Activated naive CD4-positive, alpha-beta T cell treated with anti-CD3 and anti-CD28 coated beads, Interleukin-2, amount 10 ng/mL, durations not matched to agents 7 days and 5 days (primary cell): Measurements from ENCODE around the gene DSCAM.

Experiments used
- CTCF ChIA-PET: fragments of 350-600 bp; sonication (Branson Sonifier 250); formaldehyde crosslinking; loops from one replicate; lab custom pipeline; 2021; ENCODE audit warnings: antibody characterized with exemption; lab: Charles Lee
- DNase-seq: peaks from one replicate; pipeline ENCODE4 v3.0.0-alpha.2; 2020
- H3K27ac Mint-ChIP-seq: one replicate; pipeline ENCODE4 v1.8.0; 2021; ENCODE audit warnings: mild to moderate bottlenecking, moderate library complexity, mixed read lengths
- H3K27me3 Mint-ChIP-seq: one replicate; pipeline ENCODE4 v1.8.0; 2021; ENCODE audit warnings: mild to moderate bottlenecking, mixed read lengths
- H3K36me3 Mint-ChIP-seq: one replicate; pipeline ENCODE4 v1.8.0; 2021; ENCODE audit warnings: mixed read lengths
- H3K4me1 Mint-ChIP-seq: one replicate; pipeline ENCODE4 v1.8.0; 2021; ENCODE audit warnings: mixed read lengths
- H3K4me3 Mint-ChIP-seq: one replicate; pipeline ENCODE4 v1.8.0; 2021; ENCODE audit warnings: mild to moderate bottlenecking, moderate library complexity, mixed read lengths
- H3K9me3 Mint-ChIP-seq: one replicate; pipeline ENCODE4 v1.8.0; 2021; ENCODE audit warnings: mixed read lengths

DSCAM gene

GRCh38 chr21:40688106-40688864, 158.7 kb downstream of the DSCAM start:
- H3K9me3 Mint-ChIP-seq: peaks cover 1% of the 10 kb centered on the region
- no peak for DNase-seq
- H3K4me3 Mint-ChIP-seq: no peak overlapping the region
- no peak overlapping the region for H3K27ac Mint-ChIP-seq
- no peaks in the 10 kb centered on the region for H3K36me3 Mint-ChIP-seq
- H3K4me1 Mint-ChIP-seq: no peaks in the 10 kb centered on the region
- no peaks in the 10 kb centered on the region for H3K27me3 Mint-ChIP-seq
- CTCF ChIA-PET: no interaction called here

- no peaks in the 10 kb centered on the region for H3K36me3 Mint-ChIP-seq
- no peaks in the 10 kb centered on the region for H3K27me3 Mint-ChIP-seq
- H3K27ac Mint-ChIP-seq: no peak overlapping the region
- H3K4me3 Mint-ChIP-seq: no peak overlapping the region
- H3K9me3 Mint-ChIP-seq: peaks cover 7% of the 10 kb centered on the region
- CTCF ChIA-PET: no interaction called here
- no peak for DNase-seq
- no peaks in the 10 kb centered on the region for H3K4me1 Mint-ChIP-seq
Measured at GRCh38 chr21:40687625-40688024, 159.3 kb downstream of the DSCAM start.

- Mint-ChIP-seq H3K4me3 (no peak overlapping the region), H3K9me3 (peaks cover 8% of the 10 kb centered on the region), H3K27me3 (no peaks in the 10 kb centered on the region), H3K36me3 (no peaks in the 10 kb centered on the region), H3K27ac (no peak overlapping the region), H3K4me1 (no peaks in the 10 kb centered on the region)
- CTCF ChIA-PET: interaction anchor here (0.6 kb wide), 1 partner anchor 931 kb away, joined by 3 read pairs; no protein-coding TSS in a partner anchor
- no peak for DNase-seq
Measured at GRCh38 chr21:40686526-40686925, 160.4 kb downstream of the DSCAM start.

- Mint-ChIP-seq H3K27ac (no peak overlapping the region), H3K9me3 (peaks cover 10% of the 10 kb centered on the region), H3K4me1 (no peaks in the 10 kb centered on the region), H3K27me3 (no peaks in the 10 kb centered on the region), H3K4me3 (no peak overlapping the region), H3K36me3 (no peaks in the 10 kb centered on the region)
- no peak for DNase-seq
- CTCF ChIA-PET: no interaction called here
Measured at GRCh38 chr21:40685141-40685540, 161.8 kb downstream of the DSCAM start.

- Mint-ChIP-seq H3K4me1 (no peaks in the 10 kb centered on the region), H3K4me3 (no peak overlapping the region), H3K27me3 (no peaks in the 10 kb centered on the region), H3K27ac (no peak overlapping the region), H3K9me3 (peaks cover 10% of the 10 kb centered on the region), H3K36me3 (no peaks in the 10 kb centered on the region)
- no peak for DNase-seq
- CTCF ChIA-PET: no interaction called here
Measured at GRCh38 chr21:40684726-40685125, 162.2 kb downstream of the DSCAM start.

GRCh38 chr21:40683349-40683748, 163.6 kb downstream of the DSCAM start:
- no peak for DNase-seq
- Mint-ChIP-seq H3K4me3 (no peak overlapping the region), H3K27ac (no peak overlapping the region), H3K36me3 (no peaks in the 10 kb centered on the region), H3K4me1 (no peaks in the 10 kb centered on the region), H3K9me3 (peaks cover 10% of the 10 kb centered on the region), H3K27me3 (no peaks in the 10 kb centered on the region)
- CTCF ChIA-PET: no interaction called here

GRCh38 chr21:40681164-40681859, 165.6 kb downstream of the DSCAM start:
- CTCF ChIA-PET: no interaction called here
- H3K27me3 Mint-ChIP-seq: no peaks in the 10 kb centered on the region
- no peak overlapping the region for H3K27ac Mint-ChIP-seq
- H3K4me1 Mint-ChIP-seq: no peaks in the 10 kb centered on the region
- peaks cover 10% of the 10 kb centered on the region for H3K9me3 Mint-ChIP-seq
- H3K36me3 Mint-ChIP-seq: no peaks in the 10 kb centered on the region
- no peak for DNase-seq
- no peak overlapping the region for H3K4me3 Mint-ChIP-seq

GRCh38 chr21:40680311-40680710, 166.6 kb downstream of the DSCAM start:
- CTCF ChIA-PET: no interaction called here
- Mint-ChIP-seq H3K4me1 (no peaks in the 10 kb centered on the region), H3K36me3 (no peaks in the 10 kb centered on the region), H3K4me3 (no peak overlapping the region), H3K9me3 (peaks cover 10% of the 10 kb centered on the region), H3K27ac (no peak overlapping the region), H3K27me3 (no peaks in the 10 kb centered on the region)
- DNase-seq: no peak

GRCh38 chr21:40678681-40679284, 168.2 kb downstream of the DSCAM start:
- Mint-ChIP-seq H3K36me3 (no peaks in the 10 kb centered on the region), H3K9me3 (peaks cover 11% of the 10 kb centered on the region), H3K27ac (no peak overlapping the region), H3K27me3 (no peaks in the 10 kb centered on the region), H3K4me3 (no peak overlapping the region), H3K4me1 (no peaks in the 10 kb centered on the region)
- DNase-seq: no peak
- CTCF ChIA-PET: interaction anchor here (0.6 kb wide), 1 partner anchor 810 kb away, joined by 3 read pairs; no protein-coding TSS in a partner anchor

GRCh38 chr21:40675017-40675416, 171.9 kb downstream of the DSCAM start:
- Mint-ChIP-seq H3K4me1 (no peaks in the 10 kb centered on the region), H3K36me3 (no peaks in the 10 kb centered on the region), H3K9me3 (peaks cover 1% of the 10 kb centered on the region), H3K4me3 (no peak overlapping the region), H3K27me3 (no peaks in the 10 kb centered on the region), H3K27ac (no peak overlapping the region)
- CTCF ChIA-PET: no interaction called here
- no peak for DNase-seq

- Mint-ChIP-seq H3K36me3 (no peaks in the 10 kb centered on the region), H3K4me1 (no peaks in the 10 kb centered on the region), H3K9me3 (peaks cover 2% of the 10 kb centered on the region), H3K27me3 (no peaks in the 10 kb centered on the region), H3K4me3 (no peak overlapping the region), H3K27ac (no peak overlapping the region)
- no peak for DNase-seq
- CTCF ChIA-PET: no interaction called here
Measured at GRCh38 chr21:40672602-40673001, 174.4 kb downstream of the DSCAM start.

GRCh38 chr21:40671716-40672115, 175.2 kb downstream of the DSCAM start:
- H3K4me1 Mint-ChIP-seq: no peaks in the 10 kb centered on the region
- CTCF ChIA-PET: no interaction called here
- no peak overlapping the region for H3K27ac Mint-ChIP-seq
- DNase-seq: no peak
- no peak overlapping the region for H3K4me3 Mint-ChIP-seq
- H3K27me3 Mint-ChIP-seq: no peaks in the 10 kb centered on the region
- no peaks in the 10 kb centered on the region for H3K36me3 Mint-ChIP-seq
- peaks cover 3% of the 10 kb centered on the region for H3K9me3 Mint-ChIP-seq

GRCh38 chr21:40668555-40669275, 178.2 kb downstream of the DSCAM start:
- Mint-ChIP-seq H3K4me1 (no peaks in the 10 kb centered on the region), H3K27ac (no peak overlapping the region), H3K27me3 (no peaks in the 10 kb centered on the region), H3K36me3 (no peaks in the 10 kb centered on the region), H3K4me3 (no peak overlapping the region), H3K9me3 (peaks cover 7% of the 10 kb centered on the region)
- no peak for DNase-seq
- CTCF ChIA-PET: interaction anchor here (0.6 kb wide), 1 partner anchor 27 kb away, joined by 3 read pairs; no protein-coding TSS in a partner anchor

GRCh38 chr21:40667967-40668366, 179.0 kb downstream of the DSCAM start:
- H3K27ac Mint-ChIP-seq: no peak overlapping the region
- H3K36me3 Mint-ChIP-seq: no peaks in the 10 kb centered on the region
- CTCF ChIA-PET: no interaction called here
- DNase-seq: no peak
- no peaks in the 10 kb centered on the region for H3K4me1 Mint-ChIP-seq
- no peaks in the 10 kb centered on the region for H3K27me3 Mint-ChIP-seq
- peaks cover 9% of the 10 kb centered on the region for H3K9me3 Mint-ChIP-seq
- no peak overlapping the region for H3K4me3 Mint-ChIP-seq
